Measurements from ENCODE around the gene SDHAF1. TPM values are rescaled to one million over a fixed set of nuclear protein-coding genes. Genes with fewer than 3 reads are reported as not detected.
A peak's percentile ranks its signal among the peaks of the same experiment; 100 is the strongest.

The SDHAF1 gene
- total and polyA plus RNA-seq, 2 of the 8 experiments (the other 6 are each of a cell fraction or from before 2014, with no cell fraction given): 16.0 to 21.3 TPM

GRCh38 chr19:36030264-36031148, 35.5 kb downstream of the SDHAF1 start:
- Histone ChIP-seq H3K79me1 (ENCODE audit: low read depth, low read length) (no peaks in the 10 kb centered on the region), H3K9ac (replicated peaks in 1 of 4; ENCODE audit: extremely low read depth in 1 of 4, low read depth in 3 of 4, low read length in 3 of 4) (no peak overlapping the region), H3K23me2 (ENCODE audit: low read depth, low read length) (peaks cover 3% of the 10 kb centered on the region; the same call in 1 of the 2 replicates), H3K23ac (ENCODE audit: insufficient read length) (no peak overlapping the region), H4K91ac (replicated peaks; ENCODE audit: insufficient read length, low read length) (no peak overlapping the region), H2BK120ac (replicated peaks; ENCODE audit: low read depth, low read length) (no peak overlapping the region), H4K20me1 (replicated peaks in 1 of 2; ENCODE audit: control insufficient read depth in 1 of 2, insufficient read depth in 2 of 2, low read length in 2 of 2) (peaks cover 0 to 8% of the 10 kb centered on the region in 2 experiments), H3K56ac (replicated peaks; ENCODE audit: insufficient read length, low read depth, low read length) (no peak overlapping the region), H4K8ac (ENCODE audit: extremely low read depth, insufficient read depth, low read length) (no peak overlapping the region), H3K4me3 (ENCODE audit: extremely low read depth in 1 of 4, insufficient read depth in 2 of 4, low read depth in 3 of 4, low read length in 4 of 4) (no peak overlapping the region), H4K5ac (ENCODE audit: insufficient read length, low read depth, low read length) (no peak overlapping the region), H2BK12ac (ENCODE audit: low read depth, low read length) (no peak overlapping the region), H3K27me3 (replicated peaks in 1 of 4; ENCODE audit: control insufficient read depth in 3 of 4, extremely low read depth in 1 of 4, insufficient read depth in 3 of 4, low read length in 3 of 4) (peaks cover 0 to 4% (median 0%) of the 10 kb centered on the region in 4 experiments; a peak in 4 of 7 replicates), H3K14ac (ENCODE audit: insufficient read length) (no peak overlapping the region), H3K18ac (ENCODE audit: extremely low read depth, low read length) (no peak overlapping the region), H3K4me1 (replicated peaks in 1 of 4; ENCODE audit: control insufficient read depth in 3 of 4, insufficient read depth in 4 of 4, low read length in 3 of 4) (peaks cover 0 to 11% (median 4%) of the 10 kb centered on the region in 4 experiments; a peak in 6 of 7 replicates), H3K79me2 (ENCODE audit: control insufficient read depth in 1 of 2, insufficient read depth in 2 of 2, low read length in 2 of 2) (no peaks in the 10 kb centered on the region), H2AFZ (ENCODE audit: low read length) (no peak overlapping the region), H2BK20ac (ENCODE audit: low read length) (no peak overlapping the region), H2BK5ac (ENCODE audit: low read depth, low read length) (no peak overlapping the region), H3K36me3 (ENCODE audit: control insufficient read depth in 2 of 4, insufficient read depth in 4 of 4, low read length in 3 of 4) (peaks cover 0 to 9% (median 3%) of the 10 kb centered on the region in 4 experiments; a peak in 3 of 8 replicates), H3K27ac (ENCODE audit: low read depth, low read length) (no peak overlapping the region), H3K4ac (replicated peaks; ENCODE audit: insufficient read length, low read depth, low read length) (no peak overlapping the region), H3K9me3 (ENCODE audit: insufficient read depth in 2 of 2, low read depth in 1 of 2, low read length in 1 of 2) (no peaks in the 10 kb centered on the region), H3K4me2 (ENCODE audit: insufficient read depth in 1 of 2, low read depth in 2 of 2, low read length in 2 of 2) (no peak overlapping the region), H2AK5ac (ENCODE audit: low read depth, low read length) (no peak overlapping the region), H2BK15ac (ENCODE audit: low read length) (no peak overlapping the region)
- FAIRE-seq (no peak), DNase-seq (ENCODE audit: low read depth in 1 of 2, low spot score in 2 of 2) (no peak)
- WGBS, 2 experiments (ENCODE audit: extremely low coverage in 1 of 2, insufficient coverage in 1 of 2, insufficient read length in 1 of 2, insufficient replicate concordance in 2 of 2, low coverage in 1 of 2, low lambda C conversion rate in 2 of 2, missing lambda C conversion rate in 1 of 2): 94% methylated on average over 6 of the region's 8 CpGs; no CpG with 5 or more reads in 1 of the 2 experiments
- ChIA-PET POLR2A (ENCODE audit: partially characterized antibody) (interaction anchor here (1.0 to 1.6 kb wide), 3 partner anchors 14 to 23 kb away, joined by 3 to 5 read pairs (median 3); partner anchors contain the start of genes ALKBH6 and THAP8), CTCF (ENCODE audit: partially characterized antibody) (interaction anchor here (0.9 to 2.3 kb wide), 5 partner anchors 11 to 167 kb away, joined by 3 to 14 read pairs (median 4); partner anchors contain the start of gene THAP8)
- TF ChIP-seq RAD21 (IDR thresholded peaks at IDR 0.05 in 1 of 2, conservative IDR thresholded peaks at IDR 0.05 in 1 of 2; ENCODE audit: low read depth in 2 of 2, low read length in 2 of 2): peak in 1 of 2 experiments; percentile 30; a peak in 1 of 4 replicates
- TF ChIP-seq BACH1 (IDR thresholded peaks at IDR 0.05; ENCODE audit: low read length): no peak
- TF ChIP-seq KDM1A (IDR thresholded peaks at IDR 0.05; ENCODE audit: borderline replicate concordance, low read length): peak; percentile 39; the same call in 1 of the 2 replicates
- peak in 2 of 3 experiments; percentile 7 to 31; a peak in 1 of 4 replicates for TF ChIP-seq CTCF (IDR thresholded peaks at IDR 0.05; ENCODE audit: control extremely low read depth in 1 of 3, insufficient read depth in 1 of 3, low read depth in 1 of 3, low read length in 3 of 3)

Data from H1 (cell line).